ENCODE results near the gene TELO2. TPM values are rescaled to one million over a fixed set of nuclear protein-coding genes. Genes with fewer than 3 reads are reported as not detected.
A peak's percentile ranks its signal among the peaks of the same experiment; 100 is the strongest.

TELO2 gene
- total RNA-seq, 2 experiments from 2014 or later = 53.9 to 57.1 TPM

DNA sequence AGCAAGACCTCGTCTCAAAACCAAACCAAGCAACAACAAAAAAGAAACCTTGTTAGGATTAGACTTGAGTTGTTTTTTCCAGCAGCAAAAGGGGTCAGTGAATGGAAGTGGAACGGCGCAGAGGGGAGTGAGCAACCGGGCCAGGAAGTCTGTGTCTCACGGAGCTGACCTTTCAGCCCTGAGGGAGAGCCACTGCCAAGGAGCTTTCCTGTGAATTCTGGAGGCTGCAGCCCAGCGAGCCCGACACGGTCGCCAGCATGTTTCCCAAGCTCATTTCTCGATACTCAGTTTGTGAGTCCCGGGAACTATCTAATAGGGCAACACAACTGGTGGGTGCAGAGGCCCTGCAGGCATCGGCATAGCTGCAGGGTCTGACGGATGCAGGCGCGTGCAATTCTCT lies 19.6 kb downstream of the TELO2 start:
- H3K4me1 Mint-ChIP-seq = no peaks in the 10 kb centered on the region

DNA sequence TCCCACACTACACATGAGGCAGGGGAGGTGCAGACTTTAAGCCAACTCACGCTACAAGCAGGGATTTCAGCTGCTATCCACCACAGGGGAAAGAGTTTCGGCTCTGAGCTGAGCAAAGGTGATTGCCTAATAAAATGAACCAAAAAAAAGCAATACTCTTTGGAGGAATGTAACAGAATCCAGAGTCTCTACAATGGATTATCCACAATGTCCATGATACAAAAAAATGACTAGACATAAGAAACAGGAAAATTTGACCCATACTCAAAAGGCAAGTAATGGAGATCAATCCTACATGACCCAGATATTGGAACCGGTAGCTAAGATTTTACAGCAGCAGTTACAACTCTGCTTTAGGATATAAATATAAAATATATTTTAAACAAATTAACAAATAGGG lies 21.3 kb downstream of the TELO2 start:
- no peaks in the 10 kb centered on the region for H3K9me3 Mint-ChIP-seq
- H3K27ac Mint-ChIP-seq = no peak overlapping the region
- ATAC-seq (ENCODE audit: low read depth) (no peak), DNase-seq (no peak)
- POLR2A ChIA-PET = interaction anchor here (0.6 kb wide), 1 partner anchor 1294 kb away, joined by 4 read pairs; no protein-coding TSS in a partner anchor
- no peaks in the 10 kb centered on the region for H3K27me3 Mint-ChIP-seq
- peaks cover 14% of the 10 kb centered on the region for H3K36me3 Mint-ChIP-seq
- H3K4me3 Mint-ChIP-seq = no peak overlapping the region
- no peaks in the 10 kb centered on the region for H3K4me1 Mint-ChIP-seq

More for the DNA sequence above, 19.6 kb downstream of the TELO2 start:
- Mint-ChIP-seq H3K36me3 (peaks cover 14% of the 10 kb centered on the region), H3K9me3 (no peaks in the 10 kb centered on the region), H3K4me3 (peak overlapping the region; percentile 40), H3K27me3 (no peaks in the 10 kb centered on the region), H3K27ac (no peak overlapping the region)
- no peak for DNase-seq
- POLR2A ChIA-PET = no interaction called here
- no peak for ATAC-seq (ENCODE audit: low read depth)

DNA sequence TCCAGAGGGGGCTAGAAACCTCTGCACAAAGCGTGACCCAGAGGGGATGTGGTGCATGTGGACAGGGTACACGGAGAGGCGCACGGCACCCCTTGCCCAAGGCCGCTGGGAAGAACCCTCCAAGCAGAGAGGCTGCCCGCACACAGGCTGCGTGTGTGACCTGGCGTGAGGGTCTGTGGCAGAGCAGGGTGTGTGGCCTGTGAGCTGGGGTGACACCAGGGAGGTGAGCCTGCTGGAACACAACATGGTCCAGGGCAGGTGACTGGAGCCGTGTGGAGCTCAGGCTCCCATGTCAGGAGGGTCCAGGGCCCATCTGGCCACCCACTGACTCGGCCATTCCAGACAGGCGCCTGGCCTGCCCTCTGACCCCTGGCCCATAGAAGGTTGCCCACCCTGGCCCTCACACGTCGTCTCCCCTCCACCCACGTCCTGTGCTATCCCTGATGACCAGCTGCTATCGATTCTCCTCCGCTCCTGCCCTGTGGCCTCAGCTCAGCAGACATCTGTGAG lies 25.5 kb downstream of the TELO2 start:
- no peak for ATAC-seq (ENCODE audit: low read depth)
- H3K27me3 Mint-ChIP-seq = no peaks in the 10 kb centered on the region

DNA sequence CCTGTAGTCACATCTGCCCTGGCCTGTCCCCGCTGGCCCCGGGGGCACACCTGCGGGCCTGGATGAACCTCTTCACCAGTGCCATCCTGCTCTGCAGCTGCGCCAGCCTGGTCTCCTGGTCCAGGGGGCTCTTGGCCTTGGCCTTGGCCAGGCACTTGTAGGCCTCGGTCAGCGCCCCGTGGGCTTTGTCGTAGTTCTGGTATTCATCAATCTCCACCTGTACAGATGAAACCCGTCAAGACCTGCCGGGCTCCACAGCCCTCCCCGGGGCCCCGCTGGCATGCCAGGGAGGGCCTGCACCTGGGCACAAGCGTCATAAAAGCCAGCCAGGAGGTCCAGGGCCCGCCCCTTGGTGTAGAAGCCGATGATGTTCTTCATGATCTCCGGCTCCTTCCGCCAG lies 26.7 kb downstream of the TELO2 start:
- no peak for DNase-seq
- H3K27ac Mint-ChIP-seq = no peak overlapping the region
- POLR2A ChIA-PET = no interaction called here
- ATAC-seq (ENCODE audit: low read depth) = no peak
- no peaks in the 10 kb centered on the region for H3K36me3 Mint-ChIP-seq
- no peaks in the 10 kb centered on the region for H3K9me3 Mint-ChIP-seq
- no peaks in the 10 kb centered on the region for H3K4me1 Mint-ChIP-seq
- H3K4me3 Mint-ChIP-seq = no peak overlapping the region
- H3K27me3 Mint-ChIP-seq = no peaks in the 10 kb centered on the region

More for the DNA sequence above, 25.5 kb downstream of the TELO2 start:
- Mint-ChIP-seq H3K4me3 (no peak overlapping the region), H3K9me3 (no peaks in the 10 kb centered on the region), H3K4me1 (no peaks in the 10 kb centered on the region), H3K27ac (no peak overlapping the region), H3K36me3 (peaks cover 2% of the 10 kb centered on the region)
- DNase-seq = no peak
- POLR2A ChIA-PET = no interaction called here

DNA sequence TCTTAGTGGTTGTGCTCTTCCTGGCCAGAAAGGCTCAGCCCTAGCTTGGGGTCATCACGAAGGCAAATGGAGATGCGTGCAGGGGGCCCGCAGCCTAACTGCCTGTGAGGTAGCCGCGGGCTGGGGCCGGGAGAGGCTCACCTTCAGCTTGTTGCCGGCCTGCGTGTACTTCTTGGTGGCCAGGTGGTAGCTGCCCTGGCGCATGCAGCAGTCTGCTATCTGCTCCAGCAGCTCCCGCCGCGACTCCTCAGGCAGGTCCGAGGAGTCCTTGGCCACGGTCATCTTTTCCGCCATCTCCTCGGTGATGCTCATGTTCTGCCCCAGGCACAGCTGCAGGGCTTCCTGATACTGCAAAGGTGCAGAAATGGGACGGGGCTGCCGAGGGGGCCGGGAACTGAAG lies 27.3 kb downstream of the TELO2 start:
- H3K4me3 Mint-ChIP-seq = no peak overlapping the region
- peaks cover under 1% of the 10 kb centered on the region for H3K4me1 Mint-ChIP-seq
- no peaks in the 10 kb centered on the region for H3K36me3 Mint-ChIP-seq
- ATAC-seq (ENCODE audit: low read depth) = no peak
- no peak for DNase-seq
- POLR2A ChIA-PET = no interaction called here
- H3K27ac Mint-ChIP-seq = no peak overlapping the region
- no peaks in the 10 kb centered on the region for H3K9me3 Mint-ChIP-seq
- H3K27me3 Mint-ChIP-seq = no peaks in the 10 kb centered on the region

DNA sequence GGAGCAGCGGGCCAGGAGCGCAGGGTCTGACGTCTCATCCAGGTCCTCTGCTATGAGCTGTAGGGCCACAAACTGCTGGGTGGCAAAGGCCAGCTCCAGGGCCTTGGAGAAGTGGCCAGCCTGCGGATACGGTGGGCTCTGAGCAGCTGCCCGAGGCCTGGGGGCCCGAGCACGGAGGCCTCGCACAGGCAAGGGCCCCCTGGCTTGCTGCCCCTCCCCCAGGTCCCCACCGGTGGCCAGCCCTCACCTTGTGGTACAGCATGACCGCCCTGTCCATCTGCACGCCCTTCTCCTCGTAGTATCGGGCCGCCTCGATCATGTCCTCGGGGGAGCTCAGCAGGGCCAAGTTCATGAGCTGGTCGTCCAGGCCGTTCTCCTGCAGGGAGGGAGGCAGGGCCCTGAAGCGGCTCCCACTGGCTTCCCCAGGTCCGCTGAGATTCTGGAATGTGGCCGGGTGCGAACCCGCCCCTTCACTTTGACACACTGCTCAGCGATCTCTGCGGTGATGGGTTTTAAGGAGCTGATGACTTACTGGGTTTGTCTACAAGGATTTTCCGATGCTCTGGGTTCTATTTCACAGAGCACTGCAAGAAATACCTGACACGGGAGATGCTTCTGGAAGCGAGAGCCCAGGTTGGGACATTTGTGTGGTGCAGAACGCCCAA lies 30.6 kb downstream of the TELO2 start:
- no peak for ATAC-seq (ENCODE audit: low read depth)
- Mint-ChIP-seq H3K27me3 (no peaks in the 10 kb centered on the region), H3K27ac (no peak overlapping the region), H3K4me3 (no peak overlapping the region), H3K9me3 (no peaks in the 10 kb centered on the region), H3K36me3 (no peaks in the 10 kb centered on the region), H3K4me1 (peaks cover 16% of the 10 kb centered on the region)
- no peak for DNase-seq
- POLR2A ChIA-PET = interaction anchor here (2.0 kb wide), 1 partner anchor 10 kb away, joined by 8 read pairs; the partner anchor contains the start of gene TMEM204

DNA sequence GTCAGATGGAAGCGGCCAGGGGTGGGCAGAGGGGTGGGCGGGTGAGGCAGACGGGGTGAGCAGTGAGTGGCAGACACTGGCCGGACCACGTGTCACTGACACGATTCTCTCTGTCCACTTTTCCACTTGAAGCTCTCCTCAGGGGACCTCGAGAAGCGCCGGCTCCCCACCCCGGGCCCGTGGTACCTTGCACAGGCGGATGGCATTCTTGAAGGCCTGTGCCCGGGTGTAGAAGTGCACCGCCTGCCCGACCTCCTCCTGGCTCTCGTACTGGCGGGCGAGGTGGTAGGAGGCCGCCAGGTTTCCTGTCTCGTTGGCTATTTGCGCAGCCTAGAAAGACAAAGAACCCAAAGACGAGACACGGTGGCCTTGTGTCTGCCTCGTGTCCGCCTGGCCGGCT lies 31.2 kb downstream of the TELO2 start:
- H3K4me3 Mint-ChIP-seq = no peak overlapping the region
- peaks cover 16% of the 10 kb centered on the region for H3K4me1 Mint-ChIP-seq
- POLR2A ChIA-PET = interaction anchor here (2.0 kb wide), 1 partner anchor 9 kb away, joined by 8 read pairs; the partner anchor contains the start of gene TMEM204
- H3K27ac Mint-ChIP-seq = no peak overlapping the region
- no peaks in the 10 kb centered on the region for H3K9me3 Mint-ChIP-seq
- no peaks in the 10 kb centered on the region for H3K36me3 Mint-ChIP-seq
- H3K27me3 Mint-ChIP-seq = no peaks in the 10 kb centered on the region
- ATAC-seq (ENCODE audit: low read depth) = no peak
- no peak for DNase-seq

DNA sequence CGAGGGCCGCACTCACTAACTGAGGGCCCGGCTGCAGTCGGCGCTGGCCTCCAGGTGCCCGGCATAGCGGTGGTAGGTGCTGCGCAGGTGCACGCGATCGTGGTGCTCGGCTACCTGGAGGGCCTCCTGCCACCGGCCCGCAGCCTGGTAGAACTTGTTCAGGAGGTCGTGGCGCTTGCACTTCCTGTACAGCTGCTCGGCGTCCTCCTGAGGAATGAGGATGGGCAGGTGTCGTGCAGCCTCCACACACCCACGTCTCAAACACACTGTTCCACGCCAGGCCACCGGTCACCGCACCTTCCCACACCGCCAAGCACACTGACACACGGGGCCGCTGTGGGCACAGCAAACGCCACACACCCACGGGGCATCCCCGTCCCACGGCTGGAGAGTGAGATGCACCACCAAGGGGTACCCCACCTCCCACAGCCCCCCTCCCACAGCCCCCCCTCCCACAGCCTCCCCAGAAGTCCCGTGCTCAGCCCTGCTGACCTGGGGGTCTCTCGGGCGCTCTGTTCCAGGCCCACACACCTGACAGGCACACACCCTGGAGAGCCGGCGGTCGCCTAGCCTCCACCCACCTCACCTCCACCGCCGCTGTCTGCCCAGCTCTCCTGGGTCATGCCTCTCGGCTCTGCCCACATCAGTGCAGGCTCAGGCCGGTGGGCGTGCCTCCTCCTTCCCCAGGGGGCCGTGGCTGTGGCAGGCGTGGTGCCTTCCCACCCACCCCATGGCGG lies 32.9 kb downstream of the TELO2 start:
- ATAC-seq (ENCODE audit: low read depth) = peak; percentile 41
- Mint-ChIP-seq H3K4me3 (peak overlapping the region; percentile 80), H3K27me3 (no peaks in the 10 kb centered on the region), H3K36me3 (no peaks in the 10 kb centered on the region), H3K27ac (peak overlapping the region; percentile 85), H3K4me1 (peaks cover 21% of the 10 kb centered on the region), H3K9me3 (no peaks in the 10 kb centered on the region)
- DNase-seq = peak; percentile 55
- POLR2A ChIA-PET = interaction anchor here (0.6 to 2.5 kb wide), 4 partner anchors 7 to 33 kb away, joined by 3 to 14 read pairs (median 5); partner anchors contain the start of genes TELO2 and TMEM204

DNA sequence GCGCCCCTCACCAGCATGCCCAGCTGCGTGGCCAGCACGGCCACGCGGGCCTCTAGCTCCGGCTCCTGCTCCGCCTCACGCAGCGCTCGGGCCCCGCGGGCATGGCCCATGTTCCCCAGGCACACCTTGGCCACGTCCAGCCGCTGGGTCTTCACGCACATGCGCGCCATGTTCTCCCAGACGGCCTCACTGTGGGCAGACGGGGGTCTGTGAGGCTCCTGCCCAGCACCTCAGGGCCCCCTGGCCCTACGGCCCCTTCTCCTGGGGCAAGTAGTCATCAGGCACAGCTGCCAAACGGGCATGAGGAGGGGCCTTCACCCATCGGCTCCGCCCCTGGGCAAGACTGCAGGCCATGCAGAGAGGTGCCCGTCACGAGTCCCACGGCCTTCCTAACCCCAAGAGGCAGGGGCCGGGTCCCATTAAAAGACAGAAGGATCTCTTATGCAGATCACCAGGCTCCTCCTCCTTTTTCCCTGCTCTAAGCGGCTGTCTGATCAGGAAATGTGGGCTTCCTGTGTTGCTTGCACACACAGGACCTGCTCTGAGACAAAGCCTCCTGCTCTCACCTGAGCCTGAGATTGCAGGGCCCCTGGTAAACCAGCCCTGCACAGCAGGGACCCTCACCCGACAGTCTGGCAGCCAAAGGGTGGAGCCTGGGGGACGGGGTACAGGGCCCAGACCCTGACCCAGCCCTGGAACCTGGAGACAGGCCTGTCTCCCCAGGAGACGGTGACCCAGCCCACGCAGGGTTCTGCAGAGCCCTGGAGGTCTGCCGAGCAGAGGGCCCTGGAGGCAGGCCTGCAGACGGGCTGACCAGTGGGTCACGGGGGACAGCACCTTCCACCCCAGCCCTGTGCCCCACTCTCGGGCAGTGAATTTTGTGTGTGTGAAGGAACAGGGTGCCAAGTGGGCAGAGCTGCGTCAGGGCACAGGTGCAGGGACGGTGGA lies 33.7 kb downstream of the TELO2 start:
- POLR2A ChIA-PET = interaction anchor here (0.9 to 2.5 kb wide), 3 partner anchors 11 to 179 kb away, joined by 3 to 14 read pairs (median 5); partner anchors contain the start of genes MAPK8IP3 and TELO2
- peak overlapping the region; percentile 80 for H3K4me3 Mint-ChIP-seq
- peaks cover 21% of the 10 kb centered on the region for H3K4me1 Mint-ChIP-seq
- DNase-seq (peak; percentile 62), ATAC-seq (ENCODE audit: low read depth) (peak; percentile 55)
- peak overlapping the region; percentile 82 for H3K27ac Mint-ChIP-seq
- H3K36me3 Mint-ChIP-seq = no peaks in the 10 kb centered on the region
- no peaks in the 10 kb centered on the region for H3K9me3 Mint-ChIP-seq
- no peaks in the 10 kb centered on the region for H3K27me3 Mint-ChIP-seq

DNA sequence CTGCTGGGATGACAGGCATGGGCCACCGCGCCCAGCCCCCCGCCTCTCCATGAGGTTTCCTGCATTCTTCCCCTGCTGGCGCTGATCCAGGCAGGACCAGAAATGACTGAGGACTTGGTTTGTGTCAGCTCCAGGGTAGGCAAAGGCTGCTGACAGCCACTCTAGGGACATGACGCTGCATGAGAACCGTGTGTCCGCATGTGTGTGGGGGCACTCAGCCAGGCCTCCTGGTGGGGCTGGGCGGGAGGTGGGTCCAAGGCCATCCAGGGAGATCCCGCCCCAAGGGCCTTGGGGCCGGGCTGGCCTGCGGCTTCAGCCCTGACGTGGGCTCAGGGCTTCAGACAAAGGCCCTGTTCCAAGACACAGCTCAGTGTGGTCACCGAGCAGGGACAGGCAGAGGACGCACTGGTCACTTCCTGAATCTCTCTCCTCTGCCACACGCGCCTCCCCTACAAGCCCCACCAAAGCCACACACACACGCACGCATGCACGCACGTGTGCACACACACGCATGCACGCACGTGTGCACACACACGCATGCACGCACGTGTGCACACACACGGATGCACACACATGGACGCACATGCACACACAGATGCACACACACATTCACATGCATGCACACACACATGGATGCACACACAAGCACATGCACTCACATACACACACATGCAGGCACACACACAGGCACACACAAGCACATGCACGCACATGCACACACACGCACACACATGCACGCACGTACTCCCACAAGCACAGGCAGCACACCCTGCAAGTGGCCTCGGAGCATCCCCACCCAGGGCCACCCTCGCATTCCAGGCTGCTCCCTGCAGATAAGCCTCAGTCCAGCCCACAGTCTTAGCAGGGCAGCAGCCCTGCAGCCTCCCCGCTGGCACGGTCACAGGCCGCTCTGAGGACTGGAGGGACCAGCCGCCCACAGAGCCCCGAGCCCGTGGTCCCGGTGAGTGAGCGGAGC lies 35.0 kb downstream of the TELO2 start:
- no peak for ATAC-seq (ENCODE audit: low read depth)
- POLR2A ChIA-PET = interaction anchor here (0.9 to 1.9 kb wide), 3 partner anchors 10 to 178 kb away, joined by 3 to 5 read pairs (median 3); partner anchors contain the start of genes MAPK8IP3 and TELO2
- H3K9me3 Mint-ChIP-seq = no peaks in the 10 kb centered on the region
- H3K36me3 Mint-ChIP-seq = no peaks in the 10 kb centered on the region
- H3K4me3 Mint-ChIP-seq = peak overlapping the region; percentile 28
- peak overlapping the region; percentile 84 for H3K27ac Mint-ChIP-seq
- DNase-seq = no peak
- H3K4me1 Mint-ChIP-seq = peaks cover 25% of the 10 kb centered on the region
- no peaks in the 10 kb centered on the region for H3K27me3 Mint-ChIP-seq

DNA sequence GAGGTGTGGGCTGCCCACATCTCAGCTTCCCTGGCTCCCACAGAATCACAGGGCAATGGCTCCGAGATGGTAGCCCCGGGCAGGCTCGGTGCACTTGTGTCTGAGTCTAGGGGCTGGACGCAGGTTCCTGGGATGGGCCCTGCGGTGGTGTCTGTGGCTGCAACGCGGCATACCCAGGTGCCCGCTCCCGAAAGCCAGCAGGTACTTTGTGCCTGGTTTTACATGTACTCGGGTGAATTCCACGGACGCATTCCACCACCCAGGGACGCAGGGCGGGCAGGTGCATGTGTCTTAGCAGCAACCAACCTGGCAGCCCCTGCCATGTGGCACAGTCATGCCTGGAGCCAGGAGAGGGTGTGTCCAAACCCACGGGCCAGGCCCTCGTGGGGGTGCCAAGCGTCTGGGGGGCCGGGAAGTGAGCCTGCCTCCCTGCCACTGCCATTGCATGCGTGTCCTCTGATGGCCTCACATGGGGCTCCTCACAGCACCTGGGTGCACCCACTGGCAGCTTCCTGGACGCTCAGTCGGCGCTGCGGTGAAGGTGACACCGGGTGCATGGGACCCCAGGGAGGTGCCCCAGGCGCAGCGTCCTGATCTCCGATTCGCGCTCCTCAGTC lies 35.9 kb downstream of the TELO2 start:
- H3K36me3 Mint-ChIP-seq = no peaks in the 10 kb centered on the region
- peaks cover 28% of the 10 kb centered on the region for H3K4me1 Mint-ChIP-seq
- POLR2A ChIA-PET = interaction anchor here (1.1 kb wide), 1 partner anchor 9 kb away, joined by 3 read pairs; no protein-coding TSS in a partner anchor
- DNase-seq (no peak), ATAC-seq (ENCODE audit: low read depth) (no peak)
- no peak overlapping the region for H3K4me3 Mint-ChIP-seq
- no peaks in the 10 kb centered on the region for H3K9me3 Mint-ChIP-seq
- H3K27me3 Mint-ChIP-seq = no peaks in the 10 kb centered on the region
- peak overlapping the region; percentile 75 for H3K27ac Mint-ChIP-seq
